Stimulated activated CD4-positive, alpha-beta T cell treated with anti-CD3 and anti-CD28 coated beads, Interleukin-2, amount 100 ng/mL, for 48 hours (primary cell): ENCODE results near the gene CCDC152.
"Not testable (repeated sequence)": the region's sequence is repeated elsewhere in the genome, so short reads cannot be mapped to it uniquely, and the experiment has no call there.

Source experiments
- DNase-seq, 2 donors: peaks; one replicate each; pipeline ENCODE4 v3.0.0-alpha.2; 2020

The CCDC152 gene

DNA sequence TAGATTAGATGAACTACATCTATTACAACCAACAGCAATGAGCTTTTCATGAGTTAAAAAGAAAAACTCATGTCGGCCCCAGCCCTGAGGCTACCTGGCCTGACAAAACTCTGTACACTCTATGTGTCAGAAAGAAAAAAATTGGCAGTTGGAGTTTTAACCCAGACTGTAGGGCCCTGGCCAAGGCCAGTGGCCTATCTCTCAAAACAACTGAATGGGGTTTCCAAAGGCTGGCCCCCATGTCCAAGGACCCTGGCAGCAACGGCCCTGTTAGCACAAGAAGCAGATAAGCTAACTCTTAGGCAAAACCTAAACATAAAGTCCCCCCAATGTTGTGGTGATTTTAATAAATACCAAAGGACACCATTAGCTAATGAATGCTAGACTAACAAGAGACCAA, 59.9 kb downstream of the CCDC152 start:
- not testable (repeated sequence) for DNase-seq

DNA sequence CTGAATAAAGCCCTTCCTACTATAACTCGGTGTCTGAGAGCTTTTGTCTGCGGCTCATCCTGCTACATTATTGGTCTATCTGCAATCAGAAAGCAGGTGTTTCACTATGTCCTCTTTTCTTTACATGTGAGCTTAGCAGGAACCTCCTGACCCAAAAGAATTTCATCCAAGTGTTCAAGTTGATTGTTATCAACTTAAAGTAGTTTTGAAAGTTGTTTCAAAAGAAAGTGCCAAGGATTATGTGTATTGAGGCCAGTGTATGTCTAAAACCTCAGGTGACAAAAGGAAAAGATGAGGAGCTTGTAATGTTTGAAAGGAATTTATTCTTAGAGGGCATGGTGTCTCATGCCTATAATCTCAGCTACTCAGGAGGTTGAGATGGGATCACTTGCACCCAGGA, 63.1 kb downstream of the CCDC152 start:
- no peak for DNase-seq

DNA sequence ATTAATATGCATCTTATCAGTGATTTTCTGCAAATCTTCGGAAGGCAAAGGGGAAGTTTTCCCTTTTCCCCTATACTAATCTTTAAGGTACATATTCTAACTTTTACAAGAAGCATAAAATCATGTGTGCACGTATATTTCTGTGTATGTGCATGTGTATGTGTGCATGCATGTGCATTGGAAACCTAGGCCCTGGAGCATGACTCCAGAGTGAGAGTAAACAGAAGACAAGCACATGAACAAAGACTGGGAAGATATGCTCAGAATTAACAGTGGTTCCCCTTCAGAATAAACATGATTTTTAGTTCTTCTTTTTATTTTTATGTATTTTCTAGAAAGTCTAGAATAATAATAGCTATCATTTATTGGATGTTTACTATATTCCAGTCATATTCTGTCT, 65.9 kb downstream of the CCDC152 start:
- no peak for DNase-seq

DNA sequence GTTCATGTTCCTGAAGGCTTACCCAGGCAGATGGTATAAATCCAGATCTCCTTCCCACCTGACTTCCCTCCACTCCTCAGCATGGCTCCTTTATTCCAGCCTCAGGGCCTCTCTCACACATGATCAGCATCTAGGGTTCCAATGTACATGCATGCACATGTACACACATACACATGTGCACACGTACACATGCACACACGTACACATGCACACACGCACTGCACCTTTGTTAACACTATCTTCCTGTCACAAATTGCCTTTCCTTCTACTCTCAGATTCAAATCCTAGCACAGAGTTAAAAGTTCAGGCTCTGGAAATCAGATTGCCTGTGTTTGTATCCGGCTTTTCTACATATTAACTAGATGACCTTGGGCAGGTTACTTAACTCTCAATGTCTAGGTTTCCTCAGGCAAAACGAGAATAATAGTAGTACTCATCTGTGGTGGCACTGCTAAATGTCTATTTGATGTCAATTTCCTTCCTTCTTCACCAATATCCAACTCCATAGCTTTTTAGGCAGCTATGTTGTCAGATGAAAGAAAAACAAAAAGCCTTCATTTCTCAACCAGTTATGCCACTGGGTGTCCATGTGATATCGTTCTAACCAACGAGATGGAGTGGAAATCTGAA, 67.8 kb downstream of the CCDC152 start:
- no peak for DNase-seq

DNA sequence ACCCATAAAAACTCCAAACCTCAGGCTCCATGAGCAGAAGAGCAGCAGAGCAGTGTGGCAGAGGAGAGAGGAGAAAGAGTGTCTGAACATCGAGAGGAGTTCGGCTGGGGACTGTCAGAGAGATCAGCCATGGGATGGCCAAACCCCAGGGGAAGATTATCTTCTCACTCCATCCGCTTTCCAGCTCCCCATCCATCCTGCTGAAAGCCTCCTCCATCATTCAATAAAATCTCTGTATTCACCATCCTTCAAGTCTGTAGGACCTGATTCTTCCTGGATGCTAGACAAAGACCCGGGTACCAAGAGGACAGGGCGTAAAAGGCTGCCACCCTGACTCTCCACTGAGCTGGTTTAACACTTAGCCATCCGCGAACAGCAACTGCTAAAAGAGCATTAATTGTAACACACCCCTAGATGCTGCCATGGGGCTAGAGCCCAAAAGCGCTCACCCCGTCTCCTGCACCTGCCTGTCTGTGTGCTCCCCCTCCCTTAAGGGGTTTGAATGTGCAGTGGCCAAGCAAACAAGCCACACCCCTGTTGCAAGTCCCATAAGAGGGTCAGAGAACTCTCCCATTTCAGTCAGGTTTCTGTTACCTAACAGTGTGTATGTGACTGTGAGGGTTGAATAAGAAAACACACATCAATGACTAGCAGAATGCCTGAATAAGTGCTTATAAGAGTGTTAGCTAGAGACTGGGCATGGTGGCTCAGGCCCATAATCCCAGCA, 69.0 kb downstream of the CCDC152 start:
- no peak for DNase-seq

DNA sequence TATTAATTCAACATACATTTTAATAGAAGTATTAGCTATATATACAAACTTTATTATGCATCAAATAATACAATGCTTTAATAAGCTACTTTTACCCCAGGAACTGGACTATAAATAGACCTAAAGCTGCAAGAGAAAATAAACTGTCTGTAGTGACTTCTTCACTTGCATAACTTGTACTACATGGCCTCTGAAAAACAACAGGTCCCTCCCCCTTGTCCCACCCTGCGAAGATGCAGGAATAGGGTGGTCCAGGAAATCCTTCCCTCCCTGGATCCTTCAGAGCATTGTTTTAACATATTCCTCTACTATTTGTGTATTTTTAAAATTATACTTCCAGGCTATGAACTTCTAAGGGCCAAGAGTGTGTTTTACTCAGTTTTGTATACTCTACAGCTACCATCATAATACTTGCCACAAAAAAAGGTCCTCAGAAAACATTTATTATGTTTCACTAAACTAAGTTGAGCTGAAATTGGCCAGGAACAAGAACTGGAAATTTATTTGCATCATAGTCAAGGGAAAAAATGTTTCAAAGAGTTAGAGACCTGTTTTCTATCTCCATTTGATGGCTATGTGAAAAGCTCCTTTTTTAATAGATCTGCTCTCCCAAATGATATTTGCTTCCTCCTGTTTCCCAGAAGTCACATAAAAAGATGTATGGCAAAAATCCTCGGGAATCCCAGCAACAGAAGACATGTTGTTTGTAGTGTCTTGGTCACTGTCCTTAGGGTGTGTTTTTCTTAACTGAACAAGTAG, 70.3 kb downstream of the CCDC152 start:
- no peak for DNase-seq

DNA sequence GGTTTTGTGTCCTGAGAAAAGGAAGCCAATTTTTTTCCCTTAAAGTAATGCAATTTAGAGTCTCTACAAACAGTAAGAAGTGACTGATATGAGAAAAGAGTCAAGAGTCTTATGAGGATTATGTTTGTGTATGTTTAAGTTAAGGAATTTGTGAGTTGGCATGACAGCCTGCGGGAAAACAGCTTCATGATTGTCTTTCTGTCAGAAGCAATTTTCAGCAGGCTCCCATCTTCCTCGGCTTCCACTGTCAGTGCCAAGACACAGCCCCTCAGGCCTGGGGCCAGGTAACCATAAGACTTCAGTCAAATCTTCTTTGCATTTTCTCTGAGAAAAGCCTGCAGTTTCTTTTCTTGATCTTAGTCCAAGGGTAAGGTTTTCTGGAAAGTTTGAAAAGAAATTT, 72.1 kb downstream of the CCDC152 start:
- DNase-seq = no peak

DNA sequence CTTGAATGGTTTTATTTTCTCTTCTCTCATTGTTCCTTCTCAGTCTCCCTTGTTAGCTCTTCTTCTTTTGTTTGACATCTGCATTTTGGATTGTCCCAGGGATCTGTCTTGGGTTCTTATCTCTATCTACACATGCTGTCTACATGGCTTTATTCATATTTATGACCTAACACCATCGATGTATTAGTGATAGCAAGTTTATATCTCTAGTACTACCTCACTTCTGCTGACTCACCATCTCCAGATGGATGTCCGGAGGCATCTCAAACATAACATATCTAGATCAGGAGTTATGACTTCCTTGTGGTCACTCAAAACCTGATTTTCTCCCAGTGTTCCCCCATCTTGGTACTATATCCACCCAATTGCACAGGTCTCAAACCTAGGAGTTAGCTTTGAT, 74.3 kb downstream of the CCDC152 start:
- DNase-seq = no peak

DNA sequence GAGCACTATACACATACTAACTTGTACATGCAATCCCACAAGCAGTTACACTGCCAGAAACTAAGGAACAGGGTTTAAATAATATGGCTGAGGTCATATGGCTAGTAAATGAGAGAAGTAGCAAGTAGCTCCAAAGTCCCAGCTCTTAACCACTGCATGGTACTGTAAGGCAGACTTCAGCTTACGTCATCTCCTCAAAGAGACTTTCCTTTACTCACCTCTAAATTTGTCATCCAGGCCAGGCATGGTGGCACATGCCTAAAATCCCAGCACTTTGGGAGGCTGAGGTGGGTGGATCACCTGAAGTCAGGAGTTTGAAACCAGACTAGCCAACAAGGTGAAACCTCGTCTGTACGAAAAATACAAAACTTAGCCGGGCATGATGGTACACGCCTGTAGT, 75.4 kb downstream of the CCDC152 start:
- DNase-seq = no peak

DNA sequence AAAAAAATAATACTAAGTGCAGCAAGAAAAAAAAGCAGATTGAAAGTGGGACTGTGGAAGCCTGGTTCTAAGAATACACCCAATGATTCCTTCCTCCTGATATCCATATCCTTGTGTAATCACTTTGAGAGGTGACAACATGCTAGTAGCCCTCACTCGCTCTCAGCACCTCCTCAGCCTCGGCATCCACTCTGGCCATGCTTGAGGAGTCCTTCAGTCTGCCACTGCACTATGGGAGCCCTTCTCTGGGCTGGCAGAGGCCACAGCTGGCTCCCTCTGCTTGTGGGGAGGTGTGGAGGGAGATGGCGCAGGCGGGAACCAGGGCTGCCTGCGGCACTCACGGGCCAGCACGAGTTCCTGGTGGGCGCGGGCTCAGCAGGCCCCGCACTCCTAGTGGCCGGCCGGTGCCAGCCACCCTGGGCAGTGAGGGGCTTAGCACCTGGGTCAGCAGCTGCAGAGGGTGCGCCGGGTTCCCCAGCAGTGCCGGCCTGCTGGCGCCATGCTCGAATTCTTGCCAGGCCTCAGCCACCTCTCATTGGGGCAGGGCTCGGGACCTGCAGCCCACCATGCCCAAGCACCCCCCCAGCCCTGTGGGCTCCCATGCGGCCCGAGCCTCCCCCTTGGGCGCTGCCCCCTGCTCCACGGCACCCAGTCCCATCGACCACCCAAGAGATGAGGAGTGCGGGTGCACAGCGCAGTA, 79.6 kb downstream of the CCDC152 start:
- no peak for DNase-seq

DNA sequence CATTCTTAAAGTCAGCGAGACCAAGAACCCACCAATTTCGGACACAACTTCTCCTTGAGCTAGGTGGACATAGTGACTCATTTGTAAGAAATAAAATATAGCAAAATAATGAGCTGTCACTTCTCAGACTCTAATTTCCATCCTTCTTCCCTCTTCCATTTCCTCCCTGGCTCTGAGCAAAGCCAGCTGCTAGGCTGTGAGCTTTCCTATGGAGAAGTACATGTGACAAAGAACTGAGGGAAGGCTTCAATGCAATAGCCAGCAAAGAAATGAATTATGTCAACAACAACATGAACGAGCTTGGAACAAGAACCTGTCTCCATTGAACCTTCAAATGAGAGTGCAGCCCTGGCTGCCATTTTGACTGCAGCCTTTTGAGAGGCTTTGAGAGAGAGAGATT, 81.0 kb downstream of the CCDC152 start:
- no peak for DNase-seq

DNA sequence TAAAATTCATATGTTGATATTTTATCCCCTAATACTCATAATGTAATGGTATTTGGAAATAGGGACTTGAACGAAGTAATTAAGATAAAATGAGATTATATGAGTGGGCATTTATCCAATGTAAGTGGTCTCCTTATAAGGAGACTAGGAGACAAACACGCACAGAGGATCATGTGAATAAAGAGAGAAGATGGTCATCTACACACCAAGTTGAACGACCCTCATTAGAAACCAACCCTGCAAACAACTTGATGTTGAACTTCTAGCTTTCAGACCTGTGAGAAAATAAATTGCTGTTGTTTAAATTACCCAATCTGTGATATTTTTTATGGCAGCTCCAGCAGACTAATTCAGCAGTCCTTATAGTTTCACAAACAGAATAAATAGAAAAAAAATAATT, 82.6 kb downstream of the CCDC152 start:
- DNase-seq = no peak

DNA sequence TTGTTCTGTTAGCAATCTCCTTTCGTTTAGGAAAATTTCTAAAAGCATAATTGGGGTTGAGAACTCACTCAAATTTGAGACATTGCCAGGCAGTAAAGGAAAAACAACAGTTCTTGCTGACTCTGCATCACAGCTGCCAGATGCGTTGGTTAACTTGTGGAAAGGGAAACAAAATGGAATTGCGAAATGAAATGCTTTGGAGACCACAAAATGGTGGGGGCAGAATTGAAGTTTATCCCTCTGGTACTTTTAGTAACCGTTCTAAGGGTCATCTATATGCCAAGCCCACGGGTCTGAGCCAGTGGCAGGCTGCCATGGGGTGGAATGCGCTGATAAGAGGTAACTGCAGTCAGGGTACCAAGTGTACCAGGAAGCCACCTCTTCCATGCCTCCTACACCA, 83.7 kb downstream of the CCDC152 start:
- no peak for DNase-seq

DNA sequence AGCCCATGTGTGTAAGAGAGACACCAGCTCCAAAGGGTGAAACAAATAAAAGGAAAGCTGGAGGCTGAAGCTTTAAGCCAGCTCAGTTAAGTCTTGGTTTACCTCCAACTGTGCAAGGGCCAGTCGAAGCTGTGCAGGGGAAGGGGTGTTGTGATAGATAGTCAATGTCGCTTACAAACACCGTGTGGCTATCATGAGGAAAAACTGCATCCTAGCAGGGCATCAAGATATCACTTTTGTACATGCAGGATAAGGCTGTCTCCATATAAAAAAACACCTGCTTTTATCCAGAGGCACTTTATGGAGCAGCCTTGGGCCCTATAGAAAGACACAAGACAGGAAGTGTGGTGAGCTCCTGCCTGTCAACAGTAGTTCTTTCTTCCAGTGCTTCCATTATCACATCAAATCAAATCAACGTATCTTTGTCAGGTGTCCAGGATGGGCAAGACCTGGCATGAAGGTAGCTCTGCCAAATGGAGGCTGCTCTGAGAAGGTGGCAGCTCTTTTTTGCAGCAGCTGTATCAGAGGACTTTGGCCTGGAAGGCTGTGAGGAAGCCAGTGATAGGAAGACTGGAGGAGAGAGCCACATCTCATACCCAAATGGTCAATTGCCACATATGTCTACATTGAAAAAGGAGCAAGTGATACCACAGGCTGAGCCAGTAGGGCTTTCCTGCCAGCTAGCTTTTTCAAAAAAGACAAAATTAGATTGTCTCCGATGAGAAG, 84.4 kb downstream of the CCDC152 start:
- DNase-seq = no peak

DNA sequence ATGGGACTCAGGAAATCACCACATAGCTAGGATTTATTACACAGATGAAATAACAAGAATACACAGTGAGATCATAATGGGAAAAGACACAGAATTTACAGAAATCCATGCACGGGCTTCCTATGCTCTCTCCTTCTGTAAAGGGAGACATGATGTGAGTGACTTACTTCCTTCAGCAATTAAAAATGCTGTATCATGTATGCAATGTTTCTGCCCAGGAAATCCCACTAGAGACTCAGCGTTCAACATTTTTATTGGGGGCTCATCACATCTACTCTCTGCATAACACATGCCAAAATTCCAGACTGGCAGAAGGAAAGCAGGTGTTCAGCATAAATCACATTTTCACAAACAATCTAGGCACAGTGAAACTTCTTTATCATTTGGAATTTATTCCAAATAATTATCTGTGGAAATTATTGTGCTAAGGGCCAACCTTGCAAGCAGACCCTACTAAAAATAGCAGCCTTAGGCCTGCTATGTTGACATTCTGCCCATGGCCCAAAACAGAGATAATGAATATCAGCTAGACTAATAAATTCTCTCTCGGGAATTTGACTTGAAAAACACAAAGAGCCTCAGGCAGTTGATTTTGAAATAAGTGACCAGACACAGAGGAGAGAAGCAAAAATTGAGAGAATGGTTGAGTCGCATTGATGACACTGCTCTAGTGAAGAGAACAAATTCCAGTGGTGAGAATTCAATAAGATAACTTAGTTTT, 86.5 kb downstream of the CCDC152 start:
- DNase-seq = no peak

DNA sequence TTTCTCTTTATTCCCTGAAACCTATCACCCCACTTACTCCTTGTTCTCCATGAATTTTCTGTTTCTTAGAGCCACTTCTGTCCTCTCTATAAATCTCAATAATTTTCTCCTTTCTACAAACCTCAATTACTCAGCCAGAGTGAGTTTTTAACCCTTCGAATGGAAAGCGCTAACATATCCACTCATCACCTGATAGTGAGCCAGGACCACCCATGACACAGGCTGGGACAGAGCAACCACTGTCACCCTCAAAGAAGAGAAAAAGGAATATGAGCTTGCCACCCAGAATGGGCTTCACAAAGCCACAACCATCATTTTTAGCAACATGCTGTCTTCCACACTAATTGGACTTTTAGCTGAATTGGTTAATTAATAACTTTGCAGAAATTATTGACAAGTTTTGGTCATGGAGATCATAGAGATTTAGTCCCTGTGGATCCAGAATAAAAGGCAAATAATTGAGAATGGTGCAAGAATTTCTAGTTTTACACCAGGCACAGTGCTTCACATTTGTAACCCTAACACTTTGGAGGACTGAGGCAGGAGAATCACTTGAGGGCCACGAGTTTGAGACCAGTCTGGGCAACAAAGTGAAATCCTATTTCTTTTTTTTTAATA, 87.2 kb downstream of the CCDC152 start:
- no peak for DNase-seq

DNA sequence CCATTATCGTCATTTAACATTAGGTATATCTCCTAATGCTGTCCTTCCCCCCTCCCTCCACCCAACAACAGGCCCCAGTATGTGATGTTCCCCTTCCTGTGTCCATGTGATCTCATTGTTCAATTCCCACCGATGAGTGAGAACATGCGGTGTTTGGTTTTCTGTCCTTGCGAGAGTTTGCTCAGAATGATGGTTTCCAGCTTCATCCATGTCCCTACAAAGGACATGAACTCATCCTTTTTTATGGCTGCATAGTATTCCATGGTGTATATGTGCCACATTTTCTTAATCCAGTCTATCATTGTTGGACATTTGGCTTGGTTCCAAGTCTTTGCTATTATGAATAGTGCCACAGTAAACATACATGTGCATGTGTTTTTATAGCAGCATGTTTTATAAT, 87.8 kb downstream of the CCDC152 start:
- not testable (repeated sequence) for DNase-seq

DNA sequence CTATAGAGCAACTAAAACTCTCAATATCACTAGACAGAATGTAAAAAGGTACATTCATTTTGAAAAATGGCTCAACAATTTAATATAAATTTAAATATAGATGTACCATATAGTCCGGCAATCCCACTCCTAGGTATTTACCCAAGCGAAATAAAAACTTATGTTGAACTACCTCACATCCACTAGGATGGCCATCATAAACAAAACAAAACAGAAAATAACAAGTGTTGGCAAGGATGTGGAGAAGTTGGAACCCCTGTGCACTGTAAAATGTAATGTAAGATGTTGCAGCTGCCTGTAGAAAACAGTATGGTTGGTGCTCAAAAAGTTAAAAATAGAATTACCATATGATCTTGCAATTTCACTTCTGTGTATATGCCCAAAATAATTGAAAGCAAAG, 91.9 kb downstream of the CCDC152 start:
- DNase-seq = no peak

DNA sequence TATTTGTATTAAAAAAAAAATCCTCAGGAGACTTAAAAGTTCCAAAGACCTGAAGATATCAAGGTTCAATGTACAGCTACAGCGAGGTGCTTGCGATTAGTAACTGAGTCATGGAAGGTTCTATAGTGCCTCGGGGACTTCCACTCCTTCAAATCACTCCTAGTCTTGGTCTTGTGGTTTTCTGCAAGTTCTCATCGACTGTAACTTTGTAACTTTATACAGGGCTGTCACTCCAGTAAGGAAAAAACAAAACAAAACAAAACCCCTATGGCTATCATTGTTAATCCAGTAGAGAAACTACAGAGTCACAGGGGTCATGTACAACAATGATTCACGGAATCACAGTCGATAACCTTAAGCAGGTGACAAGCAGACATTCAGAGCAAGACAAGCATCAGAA, 94.9 kb downstream of the CCDC152 start:
- DNase-seq = no peak
